TTC549 (cell line): ENCODE data around the gene DNAH10.
"Not testable (repeated sequence)": the region's sequence is repeated elsewhere in the genome, so short reads cannot be mapped to it uniquely, and the experiment has no call there.

Experiments used
- FAIRE-seq: peaks from 2 replicates; lab custom pipeline; 2012; peaks lifted over from hg19 to GRCh38; lab: Jason Lieb, UNC

Gene DNAH10

GRCh38 chr12:123936956-123937706, 175.0 kb downstream of the DNAH10 start:
- FAIRE-seq: no peak

- FAIRE-seq: no peak
Observed at GRCh38 chr12:123937707-123938591, 175.8 kb downstream of the DNAH10 start.

GRCh38 chr12:123938679-123939480, 176.8 kb downstream of the DNAH10 start:
- no peak for FAIRE-seq

- FAIRE-seq: no peak
Observed at GRCh38 chr12:123939716-123940626, 177.9 kb downstream of the DNAH10 start.

- no peak for FAIRE-seq
Observed at GRCh38 chr12:123940627-123940966, 178.5 kb downstream of the DNAH10 start.

- FAIRE-seq: no peak
Observed at GRCh38 chr12:123941000-123941399, 178.9 kb downstream of the DNAH10 start.

GRCh38 chr12:123941624-123942237, 179.6 kb downstream of the DNAH10 start:
- FAIRE-seq: no peak

GRCh38 chr12:123942238-123942653, 180.1 kb downstream of the DNAH10 start:
- FAIRE-seq: no peak

- no peak for FAIRE-seq
Observed at GRCh38 chr12:123942911-123943648, 181.0 kb downstream of the DNAH10 start.

GRCh38 chr12:123943816-123944215, 181.7 kb downstream of the DNAH10 start:
- FAIRE-seq: no peak

GRCh38 chr12:123944696-123945095, 182.6 kb downstream of the DNAH10 start:
- FAIRE-seq: no peak

- FAIRE-seq: no peak
Observed at GRCh38 chr12:123945287-123946151, 183.4 kb downstream of the DNAH10 start.

GRCh38 chr12:123946152-123946515, 184.0 kb downstream of the DNAH10 start:
- no peak for FAIRE-seq

GRCh38 chr12:123946516-123947505, 184.7 kb downstream of the DNAH10 start:
- FAIRE-seq: not testable (repeated sequence)

GRCh38 chr12:123947531-123947930, 185.4 kb downstream of the DNAH10 start:
- FAIRE-seq: not testable (repeated sequence)

- no peak for FAIRE-seq
Observed at GRCh38 chr12:123948401-123948795, 186.3 kb downstream of the DNAH10 start.

- FAIRE-seq: no peak
Observed at GRCh38 chr12:123948796-123949769, 187.0 kb downstream of the DNAH10 start.
